GM18511 (cell line): ENCODE results near the gene ATP12A.
A peak's percentile ranks its signal among the peaks of the same experiment; 100 is the strongest.

Experiments
- ATAC-seq: cut with Tn5 transposase; IDR thresholded peaks from one replicate; pipeline ENCODE4 v1.9.1; 2021; ENCODE audit warnings: mild to moderate bottlenecking, moderate library complexity; ENCODE audit not compliant: unreplicated experiment

Gene ATP12A

GRCh38 chr13:24680258-24680920 is at the start of gene ATP12A:
TSS of gene ATP12A (plus strand) at chr13:24680408. CDS start at chr13:24680744, 336 bp downstream.
- no peak for ATAC-seq

DNA sequence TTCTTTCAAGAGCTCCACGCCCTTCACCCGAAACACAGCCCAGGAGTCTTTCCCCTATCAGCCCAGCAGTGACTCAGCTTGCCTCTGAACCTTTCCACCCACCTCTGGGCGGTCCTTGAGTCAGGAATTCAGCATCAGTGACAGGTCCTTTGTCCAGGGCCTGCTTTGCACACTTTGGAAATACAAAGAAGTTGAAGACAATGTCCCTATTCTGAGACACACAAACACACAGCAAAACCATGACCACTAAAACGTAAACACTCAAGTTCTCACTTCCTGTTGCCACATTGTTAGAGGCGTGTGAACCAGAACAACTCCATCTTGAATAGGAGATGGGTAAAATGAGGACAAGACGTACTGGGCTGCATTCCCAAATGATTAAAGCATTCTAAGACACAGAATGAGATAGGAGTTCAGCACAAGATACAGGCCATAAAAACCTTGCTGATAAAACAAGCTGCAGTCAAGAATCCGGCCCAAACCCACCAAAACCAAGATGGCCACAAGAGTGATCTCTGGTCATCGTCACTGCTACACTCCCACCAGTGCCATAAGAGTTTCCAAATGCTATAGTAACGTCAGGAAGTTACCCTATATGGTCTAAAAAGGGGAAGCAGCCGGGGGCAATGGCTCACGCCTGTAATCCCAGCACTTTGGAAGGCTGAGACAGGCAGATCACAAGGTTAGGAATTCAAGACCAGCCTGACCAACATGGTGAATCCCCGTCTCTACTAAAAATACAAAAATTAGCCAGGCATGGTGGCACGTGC is 49.2 kb upstream of the ATP12A start:
- no peak for ATAC-seq

- no peak for ATAC-seq
Observed at GRCh38 chr13:24631922-24632321, 48.3 kb upstream of the ATP12A start.

DNA sequence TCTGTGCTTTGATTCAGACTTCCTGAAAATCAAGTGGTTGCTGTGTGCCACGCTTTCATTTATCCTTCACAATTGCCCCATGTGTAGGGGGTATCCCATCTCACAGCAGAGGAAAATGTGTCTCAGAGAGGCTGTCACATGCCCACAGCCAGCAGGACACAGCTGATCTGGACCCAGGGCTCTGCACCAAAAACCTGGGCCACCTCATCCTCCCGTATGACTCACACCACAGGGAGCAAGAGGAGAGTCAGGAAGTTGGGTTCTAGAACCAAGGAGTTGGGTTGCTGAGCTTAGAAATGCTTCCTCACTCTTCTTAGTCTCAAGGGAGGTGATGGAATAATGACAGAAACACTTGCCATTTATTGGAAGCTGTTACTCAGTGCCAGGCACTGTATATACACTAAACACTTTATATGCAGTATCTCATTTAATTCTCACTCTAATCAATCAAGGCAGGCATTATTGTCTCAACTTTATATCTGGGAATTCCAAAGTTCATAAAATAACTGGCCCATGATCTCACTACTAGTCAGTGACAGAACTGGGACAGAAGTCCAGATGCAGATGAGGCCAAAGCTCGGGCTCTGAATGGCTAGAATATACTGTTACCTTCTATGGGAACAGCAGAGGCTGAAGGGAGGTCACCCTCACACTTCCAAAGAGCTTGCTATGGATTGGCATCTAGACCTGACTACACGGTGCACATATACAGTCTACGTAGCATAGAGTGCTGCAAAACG is 47.7 kb upstream of the ATP12A start:
- ATAC-seq: no peak

DNA sequence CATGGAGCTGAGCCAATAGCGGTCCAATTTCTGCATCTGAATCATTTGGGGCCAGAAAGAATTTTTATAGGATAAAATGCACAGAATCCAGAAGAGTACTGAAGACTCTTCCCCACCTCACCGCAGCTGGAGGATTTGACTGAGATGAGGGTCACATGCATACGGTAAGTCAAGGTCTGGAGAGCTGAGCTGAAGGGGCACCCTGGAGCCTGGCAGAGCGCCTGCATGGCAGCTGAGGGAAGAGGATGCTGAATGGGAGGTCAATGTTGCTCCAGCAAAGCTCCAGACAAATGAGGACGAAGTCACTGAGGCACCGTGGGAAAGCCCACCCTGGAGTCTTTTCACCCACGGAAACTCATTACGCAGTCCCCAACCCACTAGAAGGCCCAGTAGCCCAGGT is 43.4 kb upstream of the ATP12A start:
- no peak for ATAC-seq

- ATAC-seq: no peak
Observed at GRCh38 chr13:24638096-24638495, 42.1 kb upstream of the ATP12A start.

DNA sequence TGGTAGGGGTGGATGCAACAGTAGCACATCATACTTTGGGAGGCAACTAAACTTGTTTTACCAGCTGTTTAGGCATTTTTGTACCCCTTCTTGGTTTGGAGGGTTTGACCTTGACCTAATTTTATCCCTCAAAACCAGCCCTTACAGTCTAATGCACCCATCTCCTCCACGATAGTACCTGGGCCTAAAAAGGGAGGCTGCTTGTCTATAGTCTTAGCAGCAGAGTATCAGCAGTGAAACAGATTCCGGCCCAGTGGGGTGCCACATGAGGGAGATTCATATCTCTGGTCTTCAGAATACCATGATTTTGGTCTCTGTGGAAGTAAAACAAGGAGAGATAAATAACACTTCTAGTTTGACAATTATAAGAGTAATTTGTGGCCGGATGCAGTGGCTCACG is 39.5 kb upstream of the ATP12A start:
- ATAC-seq: no peak

- ATAC-seq: no peak
Observed at GRCh38 chr13:24642219-24642618, 38.0 kb upstream of the ATP12A start.

- ATAC-seq: no peak
Observed at GRCh38 chr13:24644036-24644435, 36.2 kb upstream of the ATP12A start.

- no peak for ATAC-seq
Observed at GRCh38 chr13:24648271-24648670, 31.9 kb upstream of the ATP12A start.

GRCh38 chr13:24648983-24649687 is 31.1 kb upstream of the ATP12A start:
- ATAC-seq: no peak

DNA sequence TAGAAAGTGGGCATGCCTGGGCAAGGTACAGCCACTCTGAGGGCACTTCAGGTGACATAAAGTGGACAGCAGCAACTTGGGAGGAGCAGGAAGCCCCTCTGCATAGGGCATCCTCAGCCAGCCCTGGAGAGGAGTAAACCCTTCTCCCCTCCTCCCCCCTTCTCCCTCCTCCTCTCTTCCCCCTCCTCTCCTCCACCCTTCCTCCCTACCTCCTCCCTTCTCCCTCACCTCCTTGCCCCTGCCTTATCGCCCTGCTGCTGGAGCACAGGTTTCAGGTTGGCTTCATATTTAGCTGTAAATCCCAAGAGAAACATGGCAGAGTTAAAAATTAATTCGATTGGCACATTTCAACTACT is 30.5 kb upstream of the ATP12A start:
- no peak for ATAC-seq

- no peak for ATAC-seq
Observed at GRCh38 chr13:24650161-24650560, 30.0 kb upstream of the ATP12A start.

GRCh38 chr13:24651718-24652345 is 28.4 kb upstream of the ATP12A start:
- ATAC-seq: no peak

- no peak for ATAC-seq
Observed at GRCh38 chr13:24652359-24652758, 27.8 kb upstream of the ATP12A start.

GRCh38 chr13:24654741-24655140 is 25.5 kb upstream of the ATP12A start:
- ATAC-seq: no peak

DNA sequence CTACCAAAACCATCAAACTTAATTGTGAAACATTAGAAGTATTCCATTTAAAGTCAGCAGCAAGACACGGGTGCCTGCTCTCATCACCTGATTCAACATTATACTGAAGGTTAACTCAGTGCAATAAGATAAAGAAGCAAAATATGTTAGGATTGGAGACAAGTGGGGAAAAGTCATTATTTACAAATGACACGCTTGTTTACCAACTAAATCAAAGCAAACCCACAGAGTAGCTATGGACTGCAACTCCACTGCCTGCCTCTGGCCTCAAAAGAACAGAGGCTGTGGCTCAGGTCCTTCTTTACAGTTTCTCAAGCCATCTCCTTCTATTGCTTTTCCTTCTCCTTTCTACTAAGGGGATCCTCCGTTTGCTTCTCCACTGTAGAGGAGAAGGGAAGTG is 21.0 kb upstream of the ATP12A start:
- no peak for ATAC-seq

- ATAC-seq: no peak
Observed at GRCh38 chr13:24660023-24660741, 20.0 kb upstream of the ATP12A start.

- peak; percentile 62 for ATAC-seq
Observed at GRCh38 chr13:24661713-24662112, 18.5 kb upstream of the ATP12A start.
